ENCODE measurements around the gene USP34. TPM values are rescaled to one million over a fixed set of nuclear protein-coding genes. Genes with fewer than 3 reads are reported as not detected.
"Not testable (repeated sequence)": the region's sequence is repeated elsewhere in the genome, so short reads cannot be mapped to it uniquely, and the experiment has no call there.

Gene USP34
- total RNA-seq, 1 experiment from 2014 or later, result 46.9 TPM

- peak; percentile 25 for DNase-seq (ENCODE audit: low spot score)
These were observed 10.7 kb downstream of the USP34 start for GRCh38 chr2:61460163-61460562.

- DNase-seq (ENCODE audit: low spot score), result no peak
These were observed 14.0 kb downstream of the USP34 start for GRCh38 chr2:61456746-61457420.

- no peak for DNase-seq (ENCODE audit: low spot score)
These were observed 14.7 kb downstream of the USP34 start for GRCh38 chr2:61456070-61456745.

GRCh38 chr2:61454972-61455371 is 15.9 kb downstream of the USP34 start:
- DNase-seq (ENCODE audit: low spot score), result not testable (repeated sequence)

GRCh38 chr2:61454383-61454782 is 16.5 kb downstream of the USP34 start:
- no peak for DNase-seq (ENCODE audit: low spot score)

GRCh38 chr2:61452392-61452791 is 18.5 kb downstream of the USP34 start:
- no peak for DNase-seq (ENCODE audit: low spot score)

GRCh38 chr2:61451178-61451577 is 19.7 kb downstream of the USP34 start:
- no peak for DNase-seq (ENCODE audit: low spot score)

GRCh38 chr2:61450144-61450543 is 20.7 kb downstream of the USP34 start:
- no peak for DNase-seq (ENCODE audit: low spot score)

- DNase-seq (ENCODE audit: low spot score), result no peak
These were observed 22.7 kb downstream of the USP34 start for GRCh38 chr2:61448229-61448628.

GRCh38 chr2:61446971-61447370 is 23.9 kb downstream of the USP34 start:
- not testable (repeated sequence) for DNase-seq (ENCODE audit: low spot score)

- DNase-seq (ENCODE audit: low spot score), result no peak
These were observed 27.4 kb downstream of the USP34 start for GRCh38 chr2:61443342-61444041.

- DNase-seq (ENCODE audit: low spot score), result no peak
These were observed 31.5 kb downstream of the USP34 start for GRCh38 chr2:61439241-61440002.

GRCh38 chr2:61438670-61439069 is 32.2 kb downstream of the USP34 start:
- DNase-seq (ENCODE audit: low spot score), result no peak

- no peak for DNase-seq (ENCODE audit: low spot score)
These were observed 33.7 kb downstream of the USP34 start for GRCh38 chr2:61437170-61437569.

- DNase-seq (ENCODE audit: low spot score), result no peak
These were observed 34.8 kb downstream of the USP34 start for GRCh38 chr2:61436092-61436491.

GRCh38 chr2:61435291-61435690 is 35.6 kb downstream of the USP34 start:
- no peak for DNase-seq (ENCODE audit: low spot score)

- DNase-seq (ENCODE audit: low spot score), result no peak
These were observed 36.6 kb downstream of the USP34 start for GRCh38 chr2:61434314-61434713.

- no peak for DNase-seq (ENCODE audit: low spot score)
These were observed 37.3 kb downstream of the USP34 start for GRCh38 chr2:61433606-61434005.

GRCh38 chr2:61432990-61433389 is 37.9 kb downstream of the USP34 start:
- DNase-seq (ENCODE audit: low spot score), result no peak

GRCh38 chr2:61431345-61431744 is 39.5 kb downstream of the USP34 start:
- DNase-seq (ENCODE audit: low spot score), result no peak

GRCh38 chr2:61426267-61426897 is 44.5 kb downstream of the USP34 start:
- DNase-seq (ENCODE audit: low spot score), result peak; percentile 49

All from H4 (cell line).